A673 (cell line): ENCODE data around the gene PPP1R8. TPM values are rescaled to one million over a fixed set of nuclear protein-coding genes. Genes with fewer than 3 reads are reported as not detected.

Experiments
- BruUV-seq: library from RNA; stranded (reverse); fragments of 400-500 nt; replicated peaks from 2 replicates; lab custom pipeline; 2021; lab: Mats Ljungman, UMichigan
- CTCF ChIA-PET: fragments of 300-600 bp; sonication (Branson Sonifier 250); formaldehyde crosslinking; loops from one replicate; lab custom pipeline; 2022; ENCODE audit warnings: antibody characterized with exemption; lab: Charles Lee
- POLR2A ChIA-PET: fragments of 300-600 bp; sonication (Branson Sonifier 250); formaldehyde crosslinking; loops from one replicate; lab custom pipeline; 2022; ENCODE audit warnings: antibody characterized with exemption; ENCODE audit not compliant: low non-redundant PET; lab: Charles Lee
- DNase-seq: peaks from one replicate; pipeline ENCODE4 v3.0.0-alpha.2; 2015; ENCODE audit warnings: low spot score
- H3K27ac ChIP-seq: fragments of 200-600 bp; sonication (generic); 2 replicates; pipeline ENCODE4 v1.5.1; 2016; ENCODE audit warnings: mixed run types, low read depth, mild to moderate bottlenecking, mixed read lengths, antibody characterized with exemption, low read length; ENCODE audit not compliant: poor library complexity, severe bottlenecking
- H3K27me3 ChIP-seq: fragments of 200-600 bp; sonication (generic); replicated peaks from 2 replicates; pipeline ENCODE4 v1.6.1; 2017; ENCODE audit warnings: mixed run types, low read depth, mild to moderate bottlenecking, mixed read lengths, antibody characterized with exemption, low read length; ENCODE audit not compliant: insufficient read depth, poor library complexity
- H3K36me3 ChIP-seq: fragments of 200-600 bp; sonication (generic); 2 replicates; pipeline ENCODE4 v1.6.1; 2016; ENCODE audit warnings: mixed run types, mild to moderate bottlenecking, mixed read lengths, antibody characterized with exemption, low read length; ENCODE audit not compliant: insufficient read depth, poor library complexity, severe bottlenecking
- H3K4me1 ChIP-seq: fragments of 200-600 bp; sonication (generic); 2 replicates; pipeline ENCODE4 v1.6.1; 2017; ENCODE audit warnings: mixed run types, mild to moderate bottlenecking, mixed read lengths, antibody characterized with exemption, low read length; ENCODE audit not compliant: insufficient read depth, poor library complexity, severe bottlenecking
- H3K4me3 ChIP-seq: fragments of 200-600 bp; sonication (generic); 2 replicates; pipeline ENCODE4 v1.5.1; 2016; ENCODE audit warnings: low read depth, mixed run types, mild to moderate bottlenecking, mixed read lengths, low read length; ENCODE audit not compliant: poor library complexity, severe bottlenecking
- H3K9me3 ChIP-seq: fragments of 200-600 bp; sonication (generic); 2 replicates; pipeline ENCODE4 v1.6.1; 2016; ENCODE audit warnings: mixed run types, low read depth, mild to moderate bottlenecking, mixed read lengths, antibody characterized with exemption, low read length; ENCODE audit not compliant: poor library complexity, severe bottlenecking
- CTCF ChIP-seq: fragments of 300-800, 200-600 bp; sonication (generic); conservative IDR thresholded peaks from 2 replicates; pipeline ENCODE4 v1.5.1; 2017; ENCODE audit warnings: low read depth, mild to moderate bottlenecking, antibody characterized with exemption, low read length, moderate library complexity, mixed read lengths
- EZH2 ChIP-seq: fragments of 200-600 bp; sonication (generic); IDR thresholded peaks from 2 replicates; pipeline ENCODE4 v1.6.1; 2017; ENCODE audit warnings: borderline replicate concordance, low read depth, mild to moderate bottlenecking, mixed read lengths, antibody characterized with exemption, low read length; ENCODE audit not compliant: poor library complexity, severe bottlenecking
- intact Hi-C: fragments of 100-400 bp; cut with micrococcal nuclease; formaldehyde crosslinking; loops from one replicate; pipeline ENCODE4 v1.10.0; 2022; ENCODE audit not compliant: unreplicated experiment
- total RNA-seq: library from RNA; stranded (reverse); gene quantifications from 2 replicates; pipeline ENCODE4 v1.2.3, GENCODE V29; 2021

The PPP1R8 gene
- total RNA-seq, 1 experiment from 2014 or later, result 60.9 TPM

- Histone ChIP-seq H3K27ac (no peak overlapping the region), H3K4me3 (no peak overlapping the region), H3K4me1 (no peaks in the 10 kb centered on the region), H3K27me3 (no peaks in the 10 kb centered on the region), H3K9me3 (no peaks in the 10 kb centered on the region), H3K36me3 (peaks cover 10% of the 10 kb centered on the region)
- POLR2A ChIA-PET, result no interaction called here
- BruUV-seq, result no TSS peak
- intact Hi-C loops, result no loop called here
- TF ChIP-seq EZH2 (no peak), CTCF (no peak)
- DNase-seq, result no peak
- CTCF ChIA-PET, result no interaction called here
These were observed 55.7 kb downstream of the PPP1R8 start for GRCh38 chr1:27886353-27886679.

GRCh38 chr1:27886744-27887143 is 56.2 kb downstream of the PPP1R8 start:
- Histone ChIP-seq H3K4me1 (no peaks in the 10 kb centered on the region), H3K9me3 (no peaks in the 10 kb centered on the region), H3K27me3 (no peaks in the 10 kb centered on the region), H3K36me3 (peaks cover 14% of the 10 kb centered on the region), H3K27ac (no peak overlapping the region), H3K4me3 (no peak overlapping the region)
- TF ChIP-seq CTCF (no peak), EZH2 (no peak)
- no peak for DNase-seq
- ChIA-PET CTCF (no interaction called here), POLR2A (no interaction called here)
- no TSS peak for BruUV-seq
- intact Hi-C loops, result no loop called here

GRCh38 chr1:27887215-27888021 is 56.8 kb downstream of the PPP1R8 start:
- H3K27me3 ChIP-seq, result no peaks in the 10 kb centered on the region
- ChIA-PET CTCF (no interaction called here), POLR2A (no interaction called here)
- no peak for DNase-seq
- BruUV-seq, result no TSS peak
- no peaks in the 10 kb centered on the region for H3K4me1 ChIP-seq
- no peak overlapping the region for H3K27ac ChIP-seq
- TF ChIP-seq CTCF (no peak), EZH2 (no peak)
- no peak overlapping the region for H3K4me3 ChIP-seq
- no peaks in the 10 kb centered on the region for H3K9me3 ChIP-seq
- intact Hi-C loops, result no loop called here
- H3K36me3 ChIP-seq, result peaks cover 21% of the 10 kb centered on the region
